Measurements from ENCODE around the gene SCNN1B.
A peak's percentile ranks its signal among the peaks of the same experiment; 100 is the strongest.
"Not testable (repeated sequence)": the region's sequence is repeated elsewhere in the genome, so short reads cannot be mapped to it uniquely, and the experiment has no call there.

SCNN1B gene

GRCh38 chr16:23378256-23378655 lies 76.2 kb downstream of the SCNN1B start:
- no peak for DNase-seq

GRCh38 chr16:23378921-23379320 lies 76.8 kb downstream of the SCNN1B start:
- peak in 1 of 56 donors; percentile 27 for DNase-seq

- no peak for DNase-seq
These were observed 77.6 kb downstream of the SCNN1B start for GRCh38 chr16:23379707-23380106.

- DNase-seq: no peak
These were observed 78.4 kb downstream of the SCNN1B start for GRCh38 chr16:23380501-23380951.

GRCh38 chr16:23381702-23382101 lies 79.6 kb downstream of the SCNN1B start:
- DNase-seq: not testable (repeated sequence)

GRCh38 chr16:23382279-23382678 lies 80.2 kb downstream of the SCNN1B start:
- DNase-seq: no peak

- DNase-seq: no peak
These were observed 81.8 kb downstream of the SCNN1B start for GRCh38 chr16:23383881-23384280.

- no peak for DNase-seq
These were observed 82.8 kb downstream of the SCNN1B start for GRCh38 chr16:23384878-23385277.

- DNase-seq: no peak
These were observed 83.3 kb downstream of the SCNN1B start for GRCh38 chr16:23385441-23385840.

- no peak for DNase-seq
These were observed 85.6 kb downstream of the SCNN1B start for GRCh38 chr16:23387666-23388065.

- DNase-seq: no peak
These were observed 86.7 kb downstream of the SCNN1B start for GRCh38 chr16:23388786-23389185.

- no peak for DNase-seq
These were observed 87.1 kb downstream of the SCNN1B start for GRCh38 chr16:23389201-23389600.

- DNase-seq: not testable (repeated sequence)
These were observed 87.8 kb downstream of the SCNN1B start for GRCh38 chr16:23389936-23390335.

GRCh38 chr16:23391381-23392222 lies 89.5 kb downstream of the SCNN1B start:
- DNase-seq: no peak

- DNase-seq: no peak
These were observed 90.1 kb downstream of the SCNN1B start for GRCh38 chr16:23392223-23392600.

GRCh38 chr16:23394141-23394831 lies 92.2 kb downstream of the SCNN1B start:
- DNase-seq: no peak

- DNase-seq: no peak
These were observed 93.6 kb downstream of the SCNN1B start for GRCh38 chr16:23395732-23396131.

- DNase-seq: no peak
These were observed 95.4 kb downstream of the SCNN1B start for GRCh38 chr16:23397464-23397863.

GRCh38 chr16:23398987-23399805 lies 97.1 kb downstream of the SCNN1B start:
- peak in 13 of 56 donors; percentile 0 to 33 (median 17) for DNase-seq

- DNase-seq: not testable (repeated sequence)
These were observed 98.3 kb downstream of the SCNN1B start for GRCh38 chr16:23400447-23400846.

- DNase-seq: no peak
These were observed 99.0 kb downstream of the SCNN1B start for GRCh38 chr16:23401139-23401538.

- no peak for DNase-seq
These were observed 100.0 kb downstream of the SCNN1B start for GRCh38 chr16:23402100-23402499.

All from nucleus accumbens (tissue), 56 donors.